Right atrium auricular region (tissue), 2 donors: Measurements from ENCODE around the gene ATXN1. TPM values are rescaled to one million over a fixed set of nuclear protein-coding genes. Genes with fewer than 3 reads are reported as not detected.

Source experiments
- DNase-seq: peaks from one replicate; pipeline ENCODE4 v3.0.0-alpha.2; 2019; ENCODE audit warnings: low spot score
- H3K27ac ChIP-seq, 2 donors: fragments of 200-600 bp; sonication (generic); 1 replicate in 1 of 2; 2 replicates in 1 of 2; pipeline ENCODE4 v1.5.1; 2016 to 2019
- H3K27me3 ChIP-seq, 2 donors: fragments of 200-600 bp; sonication (generic); one replicate each; pipeline versions ENCODE4 v1.5.1 to v1.6.0; 2017 to 2019
- H3K36me3 ChIP-seq: fragments of 200-600 bp; sonication (generic); one replicate; pipeline ENCODE4 v1.5.1; 2016
- H3K4me1 ChIP-seq, 2 donors: fragments of 200-600 bp; sonication (generic); one replicate each; pipeline versions ENCODE4 v1.5.1 to v1.6.0; 2017 to 2019
- H3K4me3 ChIP-seq, 2 donors: fragments of 200-600 bp; sonication (generic); 1 replicate in 1 of 2; 2 replicates in 1 of 2; pipeline ENCODE4 v1.5.1; 2017 to 2019; ENCODE audit warnings: mild to moderate bottlenecking in 1 of 2, moderate library complexity in 1 of 2
- H3K9me3 ChIP-seq, 2 donors: fragments of 200-600 bp; sonication (generic); one replicate each; pipeline ENCODE4 v1.5.1; 2019
- total RNA-seq, 2 donors: library from RNA; depleted of rRNA; stranded (reverse); fragments of >200 nt; gene quantifications; one replicate each; pipeline ENCODE4 v1.1.0, GENCODE V29; 2016
- TF ChIP-seq, protein P1 (sequence below), 2 donors: fragments of 200-600 bp; sonication (generic); IDR thresholded peaks; one replicate each; pipeline ENCODE4 v1.5.1; 2019; ENCODE audit warnings: antibody characterized with exemption in 2 of 2

ATXN1 gene
- total RNA-seq, 2 donors from 2014 or later: 41.8 to 62.0 TPM

DNA sequence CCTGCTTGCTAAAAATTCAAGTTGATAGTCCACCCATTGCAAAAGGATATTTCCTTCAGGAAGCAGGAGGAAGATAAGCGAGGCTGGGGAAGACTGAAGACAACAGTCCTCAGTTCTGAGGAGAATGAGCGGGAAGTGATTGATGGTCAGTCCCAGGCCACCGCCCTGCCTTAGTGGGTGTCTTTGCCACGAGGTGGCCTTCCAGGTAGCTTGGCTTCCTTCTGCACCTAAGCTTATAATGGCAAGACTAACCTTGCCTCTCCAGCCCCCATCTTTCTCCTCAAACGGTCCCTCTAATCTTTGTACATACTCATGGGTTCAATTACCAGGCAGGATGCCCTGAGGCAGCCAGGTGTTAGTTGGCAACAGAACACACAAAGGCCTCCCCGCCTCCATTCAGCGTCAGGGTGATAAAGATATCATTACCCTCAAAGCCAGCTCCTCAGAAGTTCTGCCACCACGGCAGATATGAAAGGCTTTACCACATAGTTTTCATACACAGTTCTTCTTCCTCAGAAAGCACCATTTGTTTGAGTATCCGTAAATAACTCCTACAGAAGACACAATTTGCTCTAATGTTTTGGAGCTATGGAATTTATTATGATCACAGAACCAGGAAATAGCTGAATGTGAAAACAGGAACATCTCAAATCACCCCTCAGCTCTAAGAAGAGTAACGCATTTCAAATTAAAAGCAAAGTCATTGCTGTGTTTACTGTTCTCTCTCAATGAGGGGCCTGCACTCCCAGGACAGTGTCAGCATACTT is 249.4 kb downstream of the ATXN1 start:
- H3K4me3 ChIP-seq: no peak overlapping the region
- no peaks in the 10 kb centered on the region for H3K27me3 ChIP-seq
- peaks cover 0 to 43% of the 10 kb centered on the region in 2 donors for H3K4me1 ChIP-seq
- no peak for DNase-seq
- H3K9me3 ChIP-seq: no peaks in the 10 kb centered on the region
- H3K27ac ChIP-seq: no peak overlapping the region
- TF ChIP-seq, protein P1, sequence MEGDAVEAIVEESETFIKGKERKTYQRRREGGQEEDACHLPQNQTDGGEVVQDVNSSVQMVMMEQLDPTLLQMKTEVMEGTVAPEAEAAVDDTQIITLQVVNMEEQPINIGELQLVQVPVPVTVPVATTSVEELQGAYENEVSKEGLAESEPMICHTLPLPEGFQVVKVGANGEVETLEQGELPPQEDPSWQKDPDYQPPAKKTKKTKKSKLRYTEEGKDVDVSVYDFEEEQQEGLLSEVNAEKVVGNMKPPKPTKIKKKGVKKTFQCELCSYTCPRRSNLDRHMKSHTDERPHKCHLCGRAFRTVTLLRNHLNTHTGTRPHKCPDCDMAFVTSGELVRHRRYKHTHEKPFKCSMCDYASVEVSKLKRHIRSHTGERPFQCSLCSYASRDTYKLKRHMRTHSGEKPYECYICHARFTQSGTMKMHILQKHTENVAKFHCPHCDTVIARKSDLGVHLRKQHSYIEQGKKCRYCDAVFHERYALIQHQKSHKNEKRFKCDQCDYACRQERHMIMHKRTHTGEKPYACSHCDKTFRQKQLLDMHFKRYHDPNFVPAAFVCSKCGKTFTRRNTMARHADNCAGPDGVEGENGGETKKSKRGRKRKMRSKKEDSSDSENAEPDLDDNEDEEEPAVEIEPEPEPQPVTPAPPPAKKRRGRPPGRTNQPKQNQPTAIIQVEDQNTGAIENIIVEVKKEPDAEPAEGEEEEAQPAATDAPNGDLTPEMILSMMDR (IDR thresholded peaks at IDR 0.05): no peak
- no peaks in the 10 kb centered on the region for H3K36me3 ChIP-seq

DNA sequence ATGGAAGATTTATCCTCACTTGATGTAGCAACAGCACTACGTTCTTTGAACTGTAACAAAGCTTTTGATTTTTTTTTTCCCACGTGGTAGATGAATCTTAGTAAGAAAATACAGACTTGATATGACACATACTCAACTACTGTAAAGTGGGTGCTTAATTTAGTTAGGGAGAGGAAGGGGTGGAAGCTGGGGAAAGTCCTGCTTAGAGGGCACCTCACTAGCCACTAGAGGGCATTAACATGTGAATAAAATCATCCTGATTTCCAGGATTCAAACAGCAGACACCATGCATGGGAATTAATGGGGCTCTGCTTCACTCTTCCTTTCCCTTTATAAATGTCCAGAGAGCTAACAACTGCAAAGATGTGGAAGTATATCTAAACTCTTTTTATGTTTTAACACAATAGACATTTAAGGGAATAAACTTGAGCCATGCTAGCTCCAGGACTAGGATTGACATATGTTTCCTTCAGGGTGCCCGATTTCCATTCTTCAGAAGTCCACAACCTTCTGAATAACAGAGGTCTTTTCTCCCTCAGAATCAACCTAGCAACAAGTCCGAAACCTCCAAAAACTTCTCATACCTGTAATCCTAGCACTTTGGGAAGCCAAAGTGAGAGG is 250.1 kb downstream of the ATXN1 start:
- no peaks in the 10 kb centered on the region for H3K9me3 ChIP-seq
- no peak overlapping the region for H3K4me3 ChIP-seq
- DNase-seq: no peak
- no peaks in the 10 kb centered on the region for H3K27me3 ChIP-seq
- H3K27ac ChIP-seq: no peak overlapping the region
- H3K4me1 ChIP-seq: peaks cover 0 to 43% of the 10 kb centered on the region in 2 donors
- TF ChIP-seq, protein P1 (IDR thresholded peaks at IDR 0.05): peak; percentile 51 to 75
- H3K36me3 ChIP-seq: no peaks in the 10 kb centered on the region

DNA sequence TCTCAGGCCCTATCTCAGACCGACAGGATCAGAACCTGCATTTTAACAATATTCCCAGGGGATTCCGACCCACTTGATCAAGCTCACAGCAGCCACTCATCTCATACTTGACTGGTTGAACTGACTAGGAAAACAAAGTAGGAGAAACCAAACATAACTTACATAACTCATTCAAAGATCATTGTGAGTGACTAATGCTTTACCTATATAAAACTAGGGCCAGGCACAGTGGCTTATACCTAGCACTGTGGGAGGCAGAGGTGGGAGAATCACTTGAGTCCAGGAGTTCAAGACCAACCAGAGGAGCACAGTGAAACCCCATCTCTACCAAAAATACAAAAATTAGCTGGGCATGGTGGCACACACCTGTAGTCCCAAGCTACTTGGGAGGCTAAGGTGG is 251.0 kb downstream of the ATXN1 start:
- no peak overlapping the region for H3K27ac ChIP-seq
- H3K4me1 ChIP-seq: peaks cover 0 to 51% of the 10 kb centered on the region in 2 donors
- DNase-seq: no peak
- H3K27me3 ChIP-seq: no peaks in the 10 kb centered on the region
- no peak overlapping the region for H3K4me3 ChIP-seq
- no peaks in the 10 kb centered on the region for H3K9me3 ChIP-seq
- no peaks in the 10 kb centered on the region for H3K36me3 ChIP-seq
- TF ChIP-seq, protein P1 (IDR thresholded peaks at IDR 0.05): no peak

DNA sequence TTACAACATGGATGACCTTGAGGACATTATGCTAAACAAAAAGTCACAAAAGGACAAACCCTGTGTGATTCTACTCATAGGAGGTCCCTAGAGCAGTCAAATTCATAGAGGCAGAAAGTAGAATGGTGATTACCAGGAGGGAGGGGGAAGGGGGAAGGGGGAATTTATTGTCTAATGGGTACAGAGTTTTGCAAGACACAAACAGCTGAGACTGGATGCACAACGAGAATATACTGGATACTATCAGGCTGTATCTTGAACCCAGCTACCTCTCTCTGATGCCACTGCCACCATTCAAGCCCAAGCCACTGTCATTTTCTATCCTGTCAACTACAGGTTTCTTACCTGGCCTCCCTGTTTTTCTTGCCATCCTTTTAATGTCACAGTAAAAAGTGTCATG is 252.3 kb downstream of the ATXN1 start:
- H3K36me3 ChIP-seq: no peaks in the 10 kb centered on the region
- H3K9me3 ChIP-seq: no peaks in the 10 kb centered on the region
- no peak overlapping the region for H3K4me3 ChIP-seq
- TF ChIP-seq, protein P1 (IDR thresholded peaks at IDR 0.05): no peak
- H3K4me1 ChIP-seq: peaks cover 0 to 51% of the 10 kb centered on the region in 2 donors
- no peak overlapping the region for H3K27ac ChIP-seq
- H3K27me3 ChIP-seq: no peaks in the 10 kb centered on the region
- no peak for DNase-seq

DNA sequence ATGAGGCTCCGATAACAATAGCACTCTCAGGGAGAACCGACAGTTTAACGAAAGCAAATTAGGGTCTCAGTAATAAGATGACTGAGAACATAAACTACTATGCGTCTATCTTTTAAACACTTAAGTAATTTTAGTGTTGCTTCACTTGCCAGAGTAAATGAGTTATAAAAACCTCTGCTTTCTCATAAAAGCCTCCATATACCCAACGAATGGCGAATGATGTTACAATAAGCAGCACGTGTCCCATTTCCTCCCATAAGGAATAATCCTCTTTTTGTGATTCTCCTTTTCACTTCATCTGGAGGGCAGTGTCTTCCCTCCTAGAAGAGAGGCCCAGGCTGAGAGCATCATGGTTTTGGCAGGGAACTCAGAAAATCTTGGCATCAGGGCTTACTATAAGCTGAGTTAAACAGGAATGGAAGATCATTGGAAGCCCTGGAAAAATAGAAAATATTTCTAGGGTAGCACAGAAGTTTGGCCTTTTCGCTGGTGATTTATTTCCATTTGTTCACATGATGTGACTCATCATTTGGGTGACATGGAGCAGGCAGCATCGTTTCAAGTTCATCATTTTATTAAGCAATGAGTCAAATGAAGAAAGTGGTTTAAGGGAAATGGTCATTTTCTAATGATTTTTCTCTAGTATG is 255.4 kb downstream of the ATXN1 start:
- peak overlapping the region; percentile 3 to 39 for H3K27ac ChIP-seq
- no peak overlapping the region for H3K4me3 ChIP-seq
- H3K36me3 ChIP-seq: no peaks in the 10 kb centered on the region
- peaks cover 0 to 21% of the 10 kb centered on the region in 2 donors for H3K4me1 ChIP-seq
- DNase-seq: no peak
- H3K27me3 ChIP-seq: no peaks in the 10 kb centered on the region
- no peaks in the 10 kb centered on the region for H3K9me3 ChIP-seq
- TF ChIP-seq, protein P1 (IDR thresholded peaks at IDR 0.05): no peak
